Thyroid gland (tissue), 4 donors: ENCODE results near the gene MAPK10. TPM values are rescaled to one million over a fixed set of nuclear protein-coding genes. Genes with fewer than 3 reads are reported as not detected.
"Not testable (repeated sequence)": the region's sequence is repeated elsewhere in the genome, so short reads cannot be mapped to it uniquely, and the experiment has no call there.

Experiments
- DNase-seq, 2 donors: peaks; one replicate each; pipeline ENCODE4 v3.0.0-alpha.2; 2019
- H3K27ac ChIP-seq, 3 donors: fragments of 200-600 bp; sonication (generic); 1 replicate in 2 of 3; 2 replicates in 1 of 3; pipeline ENCODE4 v1.5.1; 2016 to 2019; ENCODE audit warnings: mild to moderate bottlenecking in 1 of 3, moderate library complexity in 1 of 3
- H3K27me3 ChIP-seq: fragments of 200-600 bp; sonication (generic); one replicate; pipeline ENCODE4 v1.5.1; 2019
- H3K36me3 ChIP-seq, 2 donors: fragments of 200-600 bp; sonication (generic); one replicate each; pipeline ENCODE4 v1.5.1; 2016 to 2019
- H3K4me1 ChIP-seq, 2 donors: fragments of 200-600 bp; sonication (generic); one replicate each; pipeline ENCODE4 v1.5.1; 2017 to 2019
- H3K4me3 ChIP-seq, 3 donors: fragments of 200-600 bp; sonication (generic); replicated peaks in 1 of 3; 1 replicate in 2 of 3; 2 replicates in 1 of 3; pipeline ENCODE4 v1.5.1; 2016; ENCODE audit warnings: mild to moderate bottlenecking in 1 of 3
- H3K9me3 ChIP-seq: fragments of 200-600 bp; sonication (generic); one replicate; pipeline ENCODE4 v1.5.1; 2017
- POLR2A ChIP-seq, 2 donors: fragments of 450-650 bp; IDR thresholded peaks; one replicate each; pipeline ENCODE4 v1.6.1; 2017; ENCODE audit warnings: antibody characterized with exemption in 2 of 2, mild to moderate bottlenecking in 2 of 2, moderate library complexity in 1 of 2
- WGBS, 2 donors: methylation state at CpG; one replicate each; pipeline ENCODE4 v1.1.5; 2017; 5-methylcytosine and 5-hydroxymethylcytosine counted together
- intact Hi-C: fragments of 100-400 bp; cut with DNase I; formaldehyde crosslinking; loops from one replicate; pipeline ENCODE4 v1.15.1; 2023
- total RNA-seq, 4 donors: library from RNA; depleted of rRNA; stranded (reverse); fragments of >200 nt; gene quantifications; one replicate each; pipeline ENCODE4 v1.2.3, GENCODE V29; 2016
- TF ChIP-seq, protein P1 (sequence below), 6 experiments: fragments of 200-600 bp in 3 of 6; fragments of 450-650 bp in 3 of 6; sonication (generic) in 3 of 6; IDR thresholded peaks; one replicate each; pipeline ENCODE4 v1.5.1; 2016 to 2019; ENCODE audit warnings: antibody characterized with exemption in 6 of 6, mild to moderate bottlenecking in 2 of 6, inconsistent platforms in 1 of 6, moderate library complexity in 1 of 6

Gene MAPK10
- total RNA-seq, 4 donors from 2014 or later = 65.4 to 95.0 (median 86.2) TPM

DNA sequence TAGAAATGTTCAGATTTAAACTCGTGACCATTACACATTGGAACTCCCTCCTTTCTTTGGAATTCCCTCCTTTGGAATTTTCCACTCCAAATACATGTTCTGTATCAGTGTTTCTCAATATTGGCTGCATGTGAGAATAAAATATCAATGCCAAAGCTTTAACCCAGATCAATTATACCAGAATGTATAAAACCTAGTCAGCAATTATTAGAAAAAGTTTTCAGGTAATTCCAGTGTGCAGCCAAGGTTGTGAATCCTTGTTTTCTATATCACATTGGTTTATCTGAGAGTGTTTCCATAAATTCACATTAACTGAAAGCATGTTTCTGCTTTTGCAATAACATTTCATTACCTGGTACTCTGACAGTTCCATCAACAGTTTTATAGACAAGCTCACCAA is 394.3 kb downstream of the MAPK10 start:
- TF ChIP-seq, protein P1, sequence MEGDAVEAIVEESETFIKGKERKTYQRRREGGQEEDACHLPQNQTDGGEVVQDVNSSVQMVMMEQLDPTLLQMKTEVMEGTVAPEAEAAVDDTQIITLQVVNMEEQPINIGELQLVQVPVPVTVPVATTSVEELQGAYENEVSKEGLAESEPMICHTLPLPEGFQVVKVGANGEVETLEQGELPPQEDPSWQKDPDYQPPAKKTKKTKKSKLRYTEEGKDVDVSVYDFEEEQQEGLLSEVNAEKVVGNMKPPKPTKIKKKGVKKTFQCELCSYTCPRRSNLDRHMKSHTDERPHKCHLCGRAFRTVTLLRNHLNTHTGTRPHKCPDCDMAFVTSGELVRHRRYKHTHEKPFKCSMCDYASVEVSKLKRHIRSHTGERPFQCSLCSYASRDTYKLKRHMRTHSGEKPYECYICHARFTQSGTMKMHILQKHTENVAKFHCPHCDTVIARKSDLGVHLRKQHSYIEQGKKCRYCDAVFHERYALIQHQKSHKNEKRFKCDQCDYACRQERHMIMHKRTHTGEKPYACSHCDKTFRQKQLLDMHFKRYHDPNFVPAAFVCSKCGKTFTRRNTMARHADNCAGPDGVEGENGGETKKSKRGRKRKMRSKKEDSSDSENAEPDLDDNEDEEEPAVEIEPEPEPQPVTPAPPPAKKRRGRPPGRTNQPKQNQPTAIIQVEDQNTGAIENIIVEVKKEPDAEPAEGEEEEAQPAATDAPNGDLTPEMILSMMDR (IDR thresholded peaks at IDR 0.05) = no peak
- no peak for TF ChIP-seq POLR2A (IDR thresholded peaks at IDR 0.05)
- Histone ChIP-seq H3K36me3 (no peaks in the 10 kb centered on the region), H3K27me3 (no peaks in the 10 kb centered on the region), H3K4me3 (no peak overlapping the region), H3K4me1 (peaks cover 6 to 13% of the 10 kb centered on the region in 2 donors), H3K27ac (no peak overlapping the region), H3K9me3 (no peaks in the 10 kb centered on the region)
- DNase-seq = no peak
- intact Hi-C loops = no loop called here
- 81 to 87% methylated on average over 1 of the region's 1 CpG for WGBS, 2 donors

DNA sequence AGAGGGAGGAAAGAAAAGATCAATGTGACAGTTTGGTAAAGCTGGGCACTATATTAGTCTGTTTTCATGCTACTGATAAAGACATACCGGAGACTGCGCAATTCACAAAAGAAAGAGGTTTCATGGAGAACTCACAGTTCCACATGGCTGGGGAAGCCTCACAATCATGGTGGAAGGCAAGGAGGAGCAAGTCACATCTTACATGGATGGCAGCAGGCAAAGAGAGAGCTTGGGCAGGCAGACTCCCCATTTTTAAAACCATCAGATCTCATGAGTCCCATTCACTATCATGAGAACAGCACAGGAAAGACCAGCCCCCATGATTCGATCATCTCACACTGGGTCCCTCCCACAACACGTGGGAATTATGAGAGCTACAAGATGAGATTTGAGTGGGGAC is 394.8 kb downstream of the MAPK10 start:
- H3K36me3 ChIP-seq, DNase-seq, H3K27me3 ChIP-seq, H3K9me3 ChIP-seq, H3K27ac ChIP-seq, H3K4me3 ChIP-seq, intact Hi-C loops: not testable (repeated sequence)
- H3K4me1 ChIP-seq = peaks cover 6 to 13% of the 10 kb centered on the region in 2 donors
- 85 to 88% methylated on average over 4 of the region's 4 CpGs for WGBS, 2 donors

DNA sequence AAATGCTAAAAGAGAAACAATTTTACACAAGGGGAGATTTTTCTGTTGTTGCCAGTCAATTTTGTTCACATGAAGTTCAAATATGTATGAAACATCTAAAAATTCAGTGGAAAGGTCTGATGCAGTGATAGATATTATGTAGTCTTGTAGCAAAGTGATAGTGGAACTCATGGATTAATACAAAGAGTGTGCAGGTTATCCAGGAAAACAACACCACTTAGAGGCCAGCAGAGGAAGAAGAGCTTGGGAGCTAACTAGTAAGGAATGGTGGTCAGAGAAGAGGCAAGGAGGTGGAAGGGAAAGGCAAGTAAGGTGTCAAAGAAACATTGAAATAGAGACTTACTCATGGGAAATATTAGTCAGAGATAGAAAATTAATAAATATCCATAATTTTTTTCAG is 395.6 kb downstream of the MAPK10 start:
- no peak overlapping the region for H3K27ac ChIP-seq
- H3K27me3 ChIP-seq = no peaks in the 10 kb centered on the region
- TF ChIP-seq, protein P1 (IDR thresholded peaks at IDR 0.05) = peak in 2 of 6 experiments; percentile 5 to 37
- no peak for TF ChIP-seq POLR2A (IDR thresholded peaks at IDR 0.05)
- no peak overlapping the region for H3K4me3 ChIP-seq
- intact Hi-C loops = no loop called here
- no peak for DNase-seq
- H3K36me3 ChIP-seq = no peaks in the 10 kb centered on the region
- no peaks in the 10 kb centered on the region for H3K9me3 ChIP-seq
- H3K4me1 ChIP-seq = peaks cover 6 to 13% of the 10 kb centered on the region in 2 donors

DNA sequence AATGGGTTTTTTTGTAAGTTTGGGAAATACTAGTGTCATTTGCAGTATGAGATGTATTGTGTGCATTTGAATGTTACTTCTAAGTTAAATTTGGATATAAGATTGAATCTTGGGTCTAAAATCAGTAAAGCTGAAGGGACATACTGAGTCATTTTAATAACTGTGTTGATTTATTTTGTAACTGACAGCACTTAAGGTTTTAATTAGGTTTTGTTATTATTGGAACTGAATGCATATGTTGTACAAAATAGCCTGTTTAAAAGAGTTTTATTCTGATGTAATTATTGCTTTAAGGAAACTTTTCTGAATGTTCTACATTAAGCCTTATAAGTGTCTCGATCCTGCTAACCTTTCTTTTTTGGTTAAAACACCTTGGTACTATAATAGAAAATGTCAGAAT is 396.6 kb downstream of the MAPK10 start:
- H3K9me3 ChIP-seq = no peaks in the 10 kb centered on the region
- no peaks in the 10 kb centered on the region for H3K36me3 ChIP-seq
- WGBS, 2 donors = 83 to 92% methylated on average over 1 of the region's 1 CpG
- no peaks in the 10 kb centered on the region for H3K27me3 ChIP-seq
- DNase-seq = no peak
- peaks cover 6 to 7% of the 10 kb centered on the region in 2 donors for H3K4me1 ChIP-seq
- H3K27ac ChIP-seq = no peak overlapping the region
- no peak overlapping the region for H3K4me3 ChIP-seq
- intact Hi-C loops = no loop called here
- TF ChIP-seq, protein P1 (IDR thresholded peaks at IDR 0.05) = no peak
- no peak for TF ChIP-seq POLR2A (IDR thresholded peaks at IDR 0.05)

DNA sequence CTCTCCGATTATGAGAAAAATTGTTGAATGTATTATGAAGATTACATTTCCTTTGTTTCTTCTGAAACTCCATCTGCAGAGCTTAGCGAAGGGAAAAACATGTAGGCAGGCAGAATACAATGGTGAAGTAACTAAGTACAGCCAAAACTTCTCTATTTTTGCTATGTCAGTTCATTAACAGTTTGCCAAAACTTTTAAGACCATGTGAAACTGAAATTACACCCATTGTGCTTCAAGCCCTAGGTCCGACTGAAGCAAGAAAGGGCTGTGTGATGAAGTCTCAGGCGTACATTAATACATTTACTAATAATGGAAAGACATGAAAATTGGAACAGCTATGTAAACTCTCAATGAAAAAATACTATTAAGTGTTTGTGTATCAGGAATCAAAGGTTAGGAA is 398.0 kb downstream of the MAPK10 start:
- TF ChIP-seq, protein P1 (IDR thresholded peaks at IDR 0.05) = no peak
- TF ChIP-seq POLR2A (IDR thresholded peaks at IDR 0.05) = no peak
- H3K4me3 ChIP-seq = no peak overlapping the region

More for the DNA sequence above, 398.0 kb downstream of the MAPK10 start:
- 85 to 86% methylated on average over 4 of the region's 4 CpGs for WGBS, 2 donors
- Histone ChIP-seq H3K36me3 (no peaks in the 10 kb centered on the region), H3K27me3 (no peaks in the 10 kb centered on the region), H3K4me1 (peaks cover 11 to 20% of the 10 kb centered on the region in 2 donors), H3K9me3 (no peaks in the 10 kb centered on the region), H3K27ac (no peak overlapping the region)
- intact Hi-C loops = no loop called here
- DNase-seq = no peak
